HepG2 (cell line): ENCODE measurements around the gene OR2W1. TPM values are rescaled to one million over a fixed set of nuclear protein-coding genes. Genes with fewer than 3 reads are reported as not detected.

Experiments
- ATAC-seq: fragments of 200-7000 bp; cut with Tn5 transposase; 3 replicates; pipeline ENCODE4 v1.9.1; 2020; ENCODE audit warnings: mild to moderate bottlenecking, moderate library complexity
- BruUV-seq: library from RNA; stranded (reverse); fragments of 400-500 nt; replicated peaks from 2 replicates; lab custom pipeline; 2021; lab: Mats Ljungman, UMichigan
- CTCF ChIA-PET: fragments of 300-600 bp; formaldehyde crosslinking; extraction: SDS; loops from one replicate; lab custom pipeline; 2021; ENCODE audit warnings: low total read pairs, inconsistent platforms, low intra/inter-chr PET ratio; lab: Yijun Ruan, JAX
- POLR2A ChIA-PET: fragments of 350-600 bp; sonication (Branson Sonifier 250); formaldehyde crosslinking; loops from one replicate; lab custom pipeline; 2020; ENCODE audit warnings: antibody characterized with exemption, inconsistent platforms; lab: Yijun Ruan, JAX
- DNase-seq: peaks from one replicate; pipeline ENCODE4 v3.0.0-alpha.2; 2015; ENCODE audit warnings: low spot score
- FAIRE-seq: peaks from 3 replicates; lab custom pipeline; 2011; peaks lifted over from hg19 to GRCh38; lab: Jason Lieb, UNC
- H2AFZ ChIP-seq: one replicate; pipeline ENCODE4 v1.6.1; 2011; ENCODE audit warnings: low read length, inconsistent platforms
- H3K27ac ChIP-seq: fragments of 300-600 bp; 3 replicates; pipeline ENCODE4 v1.8.0; 2011; ENCODE audit warnings: mixed run types, mild to moderate bottlenecking, mixed read lengths, low read length, inconsistent platforms; ENCODE audit not compliant: insufficient read depth; ENCODE audit errors: extremely low read length
- H3K27me3 ChIP-seq, 2 experiments: fragments of 200-600 bp in 1 of 2; 2 replicates in 1 of 2; 3 replicates in 1 of 2; pipeline versions ENCODE4 v1.6.0 to v1.8.0; 2011; ENCODE audit warnings: low read length in 2 of 2, mild to moderate bottlenecking in 2 of 2, moderate library complexity in 2 of 2, inconsistent platforms in 1 of 2; ENCODE audit not compliant: insufficient read depth in 2 of 2, control insufficient read depth in 1 of 2
- H3K36me3 ChIP-seq, 2 experiments: fragments of 200-600 bp in 1 of 2; replicated peaks in 1 of 2; 2 replicates in 1 of 2; 3 replicates in 1 of 2; pipeline versions ENCODE4 v1.5.1 to v1.8.0; 2011; ENCODE audit warnings: low read length in 2 of 2, inconsistent platforms in 1 of 2; ENCODE audit not compliant: insufficient read depth in 2 of 2, control insufficient read depth in 1 of 2
- H3K4me1 ChIP-seq: 2 replicates; pipeline ENCODE4 v1.5.1; 2012; ENCODE audit warnings: low read length, inconsistent platforms; ENCODE audit not compliant: insufficient read depth
- H3K4me2 ChIP-seq: 2 replicates; pipeline ENCODE4 v1.6.0; 2011; ENCODE audit warnings: low read depth, low read length, inconsistent platforms
- H3K4me3 ChIP-seq, 3 experiments: fragments of 200-600 bp in 1 of 3; sonication (generic), shearing (Covaris generic) in 1 of 3; replicated peaks in 1 of 3; 2 replicates each; pipeline ENCODE4 v1.5.1; 2011 to 2016; ENCODE audit warnings: low read length in 3 of 3, inconsistent platforms in 2 of 3, low read depth in 2 of 3, mild to moderate bottlenecking in 2 of 3, control low read depth in 1 of 3, mixed read lengths in 1 of 3; ENCODE audit not compliant: insufficient read depth in 1 of 3
- H3K79me2 ChIP-seq: one replicate; pipeline ENCODE4 v1.6.1; 2011; ENCODE audit warnings: low read length, inconsistent platforms; ENCODE audit not compliant: insufficient read depth
- H3K9ac ChIP-seq: 2 replicates; pipeline ENCODE4 v1.6.0; 2011; ENCODE audit warnings: mild to moderate bottlenecking, low read depth, low read length, inconsistent platforms; ENCODE audit not compliant: insufficient read depth
- H3K9me3 ChIP-seq: 2 replicates; pipeline ENCODE4 v1.5.1; 2012; ENCODE audit warnings: mild to moderate bottlenecking, low read length
- H4K20me1 ChIP-seq: 2 replicates; pipeline ENCODE4 v1.6.0; 2011; ENCODE audit warnings: inconsistent platforms, mild to moderate bottlenecking, low read length, moderate library complexity; ENCODE audit not compliant: insufficient read depth
- FOXA1 ChIP-seq, 2 experiments: fragments of 450-650 bp in 1 of 2; sonication (generic) in 1 of 2; formaldehyde crosslinking in 1 of 2; IDR thresholded peaks; 2 replicates each; pipeline versions ENCODE4 v1.4.0 to v1.6.1; 2016 to 2020; ENCODE audit warnings: missing genetic modification reagents in 1 of 2
- GPN1 ChIP-seq: sonication (generic); formaldehyde crosslinking; IDR thresholded peaks from 2 replicates; pipeline ENCODE4 v1.5.1; 2020; ENCODE audit warnings: missing genetic modification reagents, borderline replicate concordance
- MAFK ChIP-seq, 2 experiments: IDR thresholded peaks in 1 of 2; conservative IDR thresholded peaks in 1 of 2; 2 replicates each; pipeline ENCODE4 v1.6.1; 2011; ENCODE audit warnings: improper control_type of control experiment in 2 of 2, low read length in 2 of 2
- ZFP36 ChIP-seq: fragments of 150-350 bp; IDR thresholded peaks from 2 replicates; pipeline ENCODE4 v1.6.1; 2018; ENCODE audit warnings: borderline replicate concordance, low read length, low read depth; ENCODE audit not compliant: partially characterized antibody
- ZNF660 ChIP-seq: sonication (generic); formaldehyde crosslinking; IDR thresholded peaks from 2 replicates; pipeline ENCODE4 v1.5.1; 2020; ENCODE audit warnings: mild to moderate bottlenecking, low read depth, missing genetic modification reagents, borderline replicate concordance
- WGBS: methylation state at CpG from one replicate; pipeline ENCODE4 v1.1.6; 2017; ENCODE audit warnings: low lambda C conversion rate; 5-methylcytosine and 5-hydroxymethylcytosine counted together
- in situ Hi-C: cut with HindIII; loops from 2 replicates; pipeline ENCODE4 v1.10.0; 2017; ENCODE audit warnings: low pct_unique_long_range_greater_than_20kb; ENCODE audit not compliant: extremely low pct_ligation_motif_present
- intact Hi-C: fragments of 100-400 bp; cut with micrococcal nuclease; formaldehyde crosslinking; loops from one replicate; pipeline ENCODE4 v1.10.0; 2022; ENCODE audit not compliant: unreplicated experiment
- polyA plus RNA-seq, 8 experiments: library from polyadenylated mRNA; depleted of rRNA in 3 of 8; stranded (reverse) in 7 of 8; unstranded in 1 of 8; fragments of >200 nt; fragmentation: Illumina TruSeq in 4 of 8; extraction: Trizol in 4 of 8; gene quantifications; 2 replicates each; pipeline versions ENCODE4 v1.2.1 to v1.2.3, GENCODE V29; 2011 to 2016; ENCODE audit warnings: low read depth in 4 of 8, missing spikeins in 1 of 8, mixed read lengths in 1 of 8; ENCODE audit not compliant: insufficient read depth in 1 of 8
- total RNA-seq, 5 experiments: library from RNA; depleted of rRNA; stranded (reverse); fragments of >200 nt; fragmentation: Illumina TruSeq; extraction: Trizol; gene quantifications; 2 replicates each; pipeline ENCODE4 v1.2.3, GENCODE V29; 2016; ENCODE audit warnings: low read depth in 1 of 5

OR2W1 gene
- total and polyA plus RNA-seq, 2 of the 13 experiments (the other 11 are each of a cell fraction or from before 2014, with no cell fraction given): not detected

DNA sequence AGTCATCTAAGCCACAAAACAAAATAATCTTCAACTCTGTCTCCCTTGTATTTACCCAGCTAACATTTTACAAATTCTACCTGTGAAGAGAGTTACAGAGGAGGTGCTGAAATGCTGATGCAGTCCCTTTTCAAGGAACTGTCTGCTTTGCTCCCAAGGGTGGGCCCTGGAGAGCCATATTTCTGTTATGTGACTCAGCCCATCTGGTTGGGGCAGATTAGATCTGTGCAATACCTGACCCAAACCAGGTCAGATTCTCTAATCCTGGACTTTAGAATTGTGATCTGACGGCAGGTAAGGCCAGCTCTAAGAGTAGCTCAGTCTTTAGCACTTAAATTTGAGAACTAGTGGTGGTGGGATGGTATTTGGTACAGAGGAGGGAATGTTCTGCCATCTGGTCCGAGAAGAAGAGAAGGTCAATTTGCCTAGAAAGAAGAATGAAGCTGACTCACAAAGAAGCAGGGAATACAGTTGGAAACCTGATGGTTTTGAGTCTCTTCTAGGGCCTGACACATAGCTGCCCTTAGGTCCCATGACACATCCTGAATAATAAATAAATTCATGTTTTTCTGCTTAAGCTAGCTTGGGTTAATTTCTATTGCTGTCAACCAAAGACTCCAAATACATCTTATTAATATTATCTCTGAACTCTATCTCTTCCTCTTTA, 48.0 kb downstream of the OR2W1 start:
- H3K27ac ChIP-seq: no peak overlapping the region
- no peak overlapping the region for H3K4me3 ChIP-seq
- POLR2A ChIA-PET: no interaction called here
- TF ChIP-seq MAFK (conservative IDR thresholded peaks at IDR 0.05 in 1 of 2, IDR thresholded peaks at IDR 0.05 in 1 of 2; ENCODE audit: low read length in 2 of 2): peak in 1 of 2 experiments; percentile 9; a peak in 1 of 4 replicates
- no peak for TF ChIP-seq FOXA1 (IDR thresholded peaks at IDR 0.05)
- no peak for TF ChIP-seq FOXA1 (CRISPR knock-in tag; IDR thresholded peaks at IDR 0.05)
- WGBS: 4% methylated on average over 2 of the region's 2 CpGs
- H2AFZ ChIP-seq: no peak overlapping the region
- no peaks in the 10 kb centered on the region for H4K20me1 ChIP-seq
- no TSS peak for BruUV-seq
- H3K9me3 ChIP-seq: no peaks in the 10 kb centered on the region
- intact Hi-C loops (no loop called here), in situ Hi-C loops (no loop called here)
- FAIRE-seq (no peak), DNase-seq (no peak), ATAC-seq (no peak)
- H3K9ac ChIP-seq: no peak overlapping the region
- CTCF ChIA-PET: no interaction called here
- H3K27me3 ChIP-seq: peaks cover 2 to 31% of the 10 kb centered on the region in 2 experiments; a peak in 3 of 5 replicates
- no peaks in the 10 kb centered on the region for H3K79me2 ChIP-seq
- H3K36me3 ChIP-seq: no peaks in the 10 kb centered on the region
- H3K4me1 ChIP-seq: peaks cover 12% of the 10 kb centered on the region; the same call in 1 of the 2 replicates
- no peak overlapping the region for H3K4me2 ChIP-seq

GRCh38 chr6:28995093-28995650, 49.8 kb downstream of the OR2W1 start:
- H3K27me3 ChIP-seq: peaks cover 2 to 27% of the 10 kb centered on the region in 2 experiments; a peak in 3 of 5 replicates
- no peaks in the 10 kb centered on the region for H3K9me3 ChIP-seq
- no peaks in the 10 kb centered on the region for H3K79me2 ChIP-seq
- ATAC-seq (peak; percentile 70), FAIRE-seq (peak; percentile 47), DNase-seq (no peak)
- no peak overlapping the region for H3K4me3 ChIP-seq
- in situ Hi-C loops: no loop called here
- CTCF ChIA-PET: no interaction called here
- WGBS: 56% methylated on average over 8 of the region's 8 CpGs
- H3K4me1 ChIP-seq: peaks cover 12% of the 10 kb centered on the region; the same call in 1 of the 2 replicates
- no peak overlapping the region for H2AFZ ChIP-seq
- no peak overlapping the region for H3K27ac ChIP-seq
- no peak overlapping the region; the same call in 1 of the 2 replicates for H3K9ac ChIP-seq
- no peaks in the 10 kb centered on the region for H4K20me1 ChIP-seq
- peak overlapping the region; percentile 29; the same call in 1 of the 2 replicates for H3K4me2 ChIP-seq
- POLR2A ChIA-PET: interaction anchor here (1.3 kb wide), 1 partner anchor 10 kb away, joined by 3 read pairs; no protein-coding TSS in a partner anchor
- no TSS peak for BruUV-seq
- intact Hi-C loops: no loop called here
- no peaks in the 10 kb centered on the region for H3K36me3 ChIP-seq
- TF ChIP-seq GPN1 (CRISPR knock-in tag) (no peak), ZNF660 (CRISPR knock-in tag) (no peak), ZFP36 (peak; percentile 26)
- TF ChIP-seq, all 625 proteins: peak for 1

Other genes with a start within 250 kb of the OR2W1 start
- gene TRIM27, start 121.2 kb downstream of the OR2W1 start, total RNA-seq (2016; rRNA removed; fragmentation: Illumina TruSeq; extraction: Trizol): 79.0 and 88.6 TPM in 2 replicates
- gene TRIM27, start 121.2 kb downstream of the OR2W1 start, polyA plus RNA-seq (2011; rRNA removed): 108 and 112 TPM in 2 replicates
- gene ZNF311, start 39.9 kb downstream of the OR2W1 start, total RNA-seq (2016; rRNA removed; fragmentation: Illumina TruSeq; extraction: Trizol): not detected in 2 replicates
- not detected in 2 replicates for gene ZNF311, start 39.9 kb downstream of the OR2W1 start, polyA plus RNA-seq (2011; rRNA removed)
- gene OR2B3, start 42.1 kb upstream of the OR2W1 start, total RNA-seq (2016; rRNA removed; fragmentation: Illumina TruSeq; extraction: Trizol): not detected in 2 replicates
- gene OR2B3, start 42.1 kb upstream of the OR2W1 start, polyA plus RNA-seq (2011; rRNA removed): not detected in 2 replicates
- not detected in 2 replicates for gene OR2J1, start 54.3 kb upstream of the OR2W1 start, total RNA-seq (2016; rRNA removed; fragmentation: Illumina TruSeq; extraction: Trizol)
- gene OR2J1, start 54.3 kb upstream of the OR2W1 start, polyA plus RNA-seq (2011; rRNA removed): 0.05 and 0.07 TPM in 2 replicates
- gene OR2J3, start 62.9 kb upstream of the OR2W1 start, total RNA-seq (2016; rRNA removed; fragmentation: Illumina TruSeq; extraction: Trizol): not detected in 2 replicates
- gene OR2J3, start 62.9 kb upstream of the OR2W1 start, polyA plus RNA-seq (2011; rRNA removed): 0.46 and 0.70 TPM in 2 replicates
- not detected in 2 replicates for gene OR2J2, start 125.7 kb upstream of the OR2W1 start, total RNA-seq (2016; rRNA removed; fragmentation: Illumina TruSeq; extraction: Trizol)
- 0.09 and 0.36 TPM in 2 replicates for gene OR2J2, start 125.7 kb upstream of the OR2W1 start, polyA plus RNA-seq (2011; rRNA removed)